Prostate gland (tissue), 2 donors: Measurements from ENCODE around the gene PPL.

Experiments used
- POLR2A ChIP-seq: fragments of 450-650 bp; IDR thresholded peaks from one replicate; pipeline ENCODE4 v1.6.1; 2016; ENCODE audit warnings: antibody characterized with exemption, mild to moderate bottlenecking
- TF ChIP-seq, protein P1 (sequence below), 4 experiments: fragments of 200-600 bp in 2 of 4; fragments of 450-650 bp in 2 of 4; sonication (generic) in 2 of 4; IDR thresholded peaks; 1 replicate in 3 of 4; 2 replicates in 1 of 4; pipeline ENCODE4 v1.5.1; 2016 to 2019; ENCODE audit warnings: antibody characterized with exemption in 4 of 4, mild to moderate bottlenecking in 2 of 4, moderate library complexity in 2 of 4

DNA sequence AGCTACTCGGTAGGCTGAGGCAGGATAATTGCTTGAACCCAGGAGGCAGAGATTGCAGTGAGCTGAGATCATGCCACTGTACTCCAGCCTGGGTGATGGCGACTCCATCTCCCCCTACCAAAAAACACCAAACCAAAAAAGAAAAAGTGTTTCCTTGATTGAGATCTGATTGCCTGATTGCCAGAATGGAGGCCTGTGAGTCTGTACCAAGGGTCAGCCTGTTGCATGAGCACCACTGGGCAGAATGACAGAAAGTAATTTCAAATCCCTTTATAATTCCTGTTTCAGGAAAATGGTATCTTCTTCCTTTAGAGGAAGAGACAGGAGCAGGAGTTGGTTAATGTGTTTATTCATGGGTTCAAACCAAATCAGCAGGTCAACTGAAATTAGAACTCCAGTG lies 81.1 kb downstream of the PPL start:
- TF ChIP-seq, protein P1, sequence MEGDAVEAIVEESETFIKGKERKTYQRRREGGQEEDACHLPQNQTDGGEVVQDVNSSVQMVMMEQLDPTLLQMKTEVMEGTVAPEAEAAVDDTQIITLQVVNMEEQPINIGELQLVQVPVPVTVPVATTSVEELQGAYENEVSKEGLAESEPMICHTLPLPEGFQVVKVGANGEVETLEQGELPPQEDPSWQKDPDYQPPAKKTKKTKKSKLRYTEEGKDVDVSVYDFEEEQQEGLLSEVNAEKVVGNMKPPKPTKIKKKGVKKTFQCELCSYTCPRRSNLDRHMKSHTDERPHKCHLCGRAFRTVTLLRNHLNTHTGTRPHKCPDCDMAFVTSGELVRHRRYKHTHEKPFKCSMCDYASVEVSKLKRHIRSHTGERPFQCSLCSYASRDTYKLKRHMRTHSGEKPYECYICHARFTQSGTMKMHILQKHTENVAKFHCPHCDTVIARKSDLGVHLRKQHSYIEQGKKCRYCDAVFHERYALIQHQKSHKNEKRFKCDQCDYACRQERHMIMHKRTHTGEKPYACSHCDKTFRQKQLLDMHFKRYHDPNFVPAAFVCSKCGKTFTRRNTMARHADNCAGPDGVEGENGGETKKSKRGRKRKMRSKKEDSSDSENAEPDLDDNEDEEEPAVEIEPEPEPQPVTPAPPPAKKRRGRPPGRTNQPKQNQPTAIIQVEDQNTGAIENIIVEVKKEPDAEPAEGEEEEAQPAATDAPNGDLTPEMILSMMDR (IDR thresholded peaks at IDR 0.05), result no peak
- TF ChIP-seq POLR2A, result no peak
